Muscle of leg (tissue), 11 donors: ENCODE data around the gene FAM227A. TPM values are rescaled to one million over a fixed set of nuclear protein-coding genes. Genes with fewer than 3 reads are reported as not detected.
"Not testable (repeated sequence)": the region's sequence is repeated elsewhere in the genome, so short reads cannot be mapped to it uniquely, and the experiment has no call there.

ENCODE experiments used
- DNase-seq: peaks from one replicate; pipeline ENCODE4 v3.0.0; 2013
- H3K27ac ChIP-seq: one replicate; pipeline ENCODE4 v1.5.1; 2013; ENCODE audit warnings: mild to moderate bottlenecking, low read length, control low read depth
- H3K27me3 ChIP-seq: one replicate; pipeline ENCODE4 v1.6.1; 2013; ENCODE audit warnings: low read length; ENCODE audit not compliant: control insufficient read depth, insufficient read depth
- H3K36me3 ChIP-seq: one replicate; pipeline ENCODE4 v1.6.1; 2013; ENCODE audit warnings: low read length; ENCODE audit not compliant: control insufficient read depth, insufficient read depth
- H3K4me1 ChIP-seq: one replicate; pipeline ENCODE4 v1.6.1; 2013; ENCODE audit warnings: low read length; ENCODE audit not compliant: control insufficient read depth, insufficient read depth
- H3K4me3 ChIP-seq: one replicate; pipeline ENCODE4 v1.5.1; 2013; ENCODE audit warnings: low read length, control low read depth
- H3K9me3 ChIP-seq: replicated peaks from 2 replicates; pipeline ENCODE4 v1.6.1; 2013; ENCODE audit warnings: low read depth, low read length; ENCODE audit not compliant: control insufficient read depth
- WGBS: methylation state at CpG from one replicate; pipeline ENCODE4 v1.1.5; 2013; ENCODE audit warnings: missing lambda C conversion rate; ENCODE audit not compliant: insufficient coverage; 5-methylcytosine and 5-hydroxymethylcytosine counted together
- polyA plus RNA-seq, 8 donors: library from polyadenylated mRNA; unstranded; fragments of 120-200 nt; gene quantifications; one replicate each; pipeline versions ENCODE4 v1.2.1 to v1.2.3, GENCODE V29; 2013; ENCODE audit warnings: inconsistent platforms in 1 of 8, low replicate concordance in 1 of 8; ENCODE audit not compliant: insufficient read length in 8 of 8, insufficient read depth in 1 of 8
- total RNA-seq: library from RNA; stranded (reverse); fragments of 120-200 nt; gene quantifications from one replicate; pipeline ENCODE4 v1.2.4, GENCODE V29; 2013

The FAM227A gene
- total and polyA plus RNA-seq, 9 donors, result 0.62 to 1.1 (median 0.87) TPM

DNA sequence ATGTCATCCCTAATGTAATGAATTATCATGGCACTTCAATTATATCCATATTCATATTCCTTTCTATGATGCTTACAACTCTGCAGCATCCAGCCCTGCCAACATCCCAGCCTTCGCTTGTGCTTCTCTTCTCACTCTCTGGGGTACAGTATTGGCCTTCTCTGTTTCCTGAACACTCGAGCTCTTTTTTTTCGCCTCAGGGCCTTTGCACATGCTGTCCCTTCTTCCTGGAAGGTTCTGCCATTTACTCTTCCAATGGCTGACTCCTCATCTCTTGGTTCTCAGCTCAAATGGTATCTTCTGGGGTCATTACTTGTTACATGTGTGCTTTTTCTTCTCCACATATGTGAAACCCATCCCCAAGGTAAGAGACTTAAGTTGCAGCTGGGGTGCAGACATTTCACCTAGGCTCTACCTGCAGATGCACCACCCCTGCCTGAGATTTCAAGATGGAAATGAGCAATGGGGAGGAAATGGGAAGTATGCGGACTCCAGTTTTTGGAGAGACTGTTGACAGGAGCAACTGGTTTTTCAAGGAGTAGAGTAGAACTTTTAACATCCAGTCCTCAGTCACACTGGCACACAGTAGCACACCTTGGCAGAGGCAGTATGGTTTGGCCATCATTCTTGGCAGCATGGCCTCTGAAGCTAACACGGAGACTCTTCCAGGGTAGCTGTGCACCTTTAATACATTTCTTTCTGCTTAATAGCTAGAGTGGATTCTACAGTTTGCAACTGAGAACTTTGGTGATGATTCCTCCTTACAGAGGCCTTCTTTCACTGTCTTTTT, 43.8 kb downstream of the FAM227A start:
- H3K27ac ChIP-seq, result no peak overlapping the region
- no peak for DNase-seq
- 88% methylated on average over 3 of the region's 5 CpGs for WGBS

GRCh38 chr22:38611559-38611958, 44.6 kb downstream of the FAM227A start:
- Histone ChIP-seq H3K9me3 (no peaks in the 10 kb centered on the region), H3K36me3 (no peaks in the 10 kb centered on the region), H3K4me3 (no peak overlapping the region), H3K27ac (no peak overlapping the region), H3K4me1 (no peaks in the 10 kb centered on the region), H3K27me3 (no peaks in the 10 kb centered on the region)
- 87% methylated on average over 5 of the region's 5 CpGs for WGBS
- DNase-seq, result no peak

More for the DNA sequence above, 43.8 kb downstream of the FAM227A start:
- H3K4me1 ChIP-seq, result no peaks in the 10 kb centered on the region
- peaks cover under 1% of the 10 kb centered on the region for H3K36me3 ChIP-seq
- no peak overlapping the region for H3K4me3 ChIP-seq
- no peaks in the 10 kb centered on the region for H3K27me3 ChIP-seq
- no peaks in the 10 kb centered on the region for H3K9me3 ChIP-seq

DNA sequence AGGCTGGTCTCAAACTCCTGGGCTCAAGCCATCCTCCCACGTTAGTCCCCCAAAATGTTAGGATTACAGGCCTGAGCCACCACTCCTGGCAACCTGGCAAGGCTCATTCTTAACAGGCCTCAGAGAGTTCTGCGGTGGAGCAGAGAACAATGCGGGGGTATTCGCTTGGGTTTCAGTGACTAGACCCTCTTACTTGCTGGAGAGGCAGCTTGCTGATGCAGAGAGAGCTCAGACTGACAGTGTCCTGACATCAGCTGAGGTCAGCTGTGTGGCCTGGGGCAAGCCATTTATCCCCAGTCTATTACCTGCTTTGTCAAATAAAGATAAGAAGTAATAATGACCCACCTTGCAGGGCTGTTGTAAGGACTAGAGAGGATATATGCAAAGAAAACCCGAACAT, 46.0 kb downstream of the FAM227A start:
- DNase-seq, result no peak
- H3K4me3 ChIP-seq, result no peak overlapping the region
- WGBS, result 91% methylated on average over 4 of the region's 5 CpGs

GRCh38 chr22:38608992-38609750, 47.0 kb downstream of the FAM227A start:
- no peak overlapping the region for H3K4me3 ChIP-seq
- 72% methylated on average over 5 of the region's 13 CpGs for WGBS
- H3K4me1 ChIP-seq, result no peaks in the 10 kb centered on the region
- no peaks in the 10 kb centered on the region for H3K27me3 ChIP-seq
- H3K27ac ChIP-seq, result no peak overlapping the region
- no peaks in the 10 kb centered on the region for H3K9me3 ChIP-seq
- no peak for DNase-seq
- H3K36me3 ChIP-seq, result peaks cover 2% of the 10 kb centered on the region

More for the DNA sequence above, 46.0 kb downstream of the FAM227A start:
- H3K27ac ChIP-seq, result no peak overlapping the region
- no peaks in the 10 kb centered on the region for H3K4me1 ChIP-seq
- no peaks in the 10 kb centered on the region for H3K27me3 ChIP-seq
- H3K9me3 ChIP-seq, result no peaks in the 10 kb centered on the region
- no peaks in the 10 kb centered on the region for H3K36me3 ChIP-seq

- Histone ChIP-seq H3K27me3 (no peaks in the 10 kb centered on the region), H3K4me1 (no peaks in the 10 kb centered on the region), H3K36me3 (peaks cover 2% of the 10 kb centered on the region), H3K9me3 (no peaks in the 10 kb centered on the region), H3K27ac (no peak overlapping the region), H3K4me3 (no peak overlapping the region)
- 75% methylated on average over 1 of the region's 3 CpGs for WGBS
- DNase-seq, result no peak
Measured at GRCh38 chr22:38607680-38608079, 48.5 kb downstream of the FAM227A start.

GRCh38 chr22:38602166-38602565, 54.0 kb downstream of the FAM227A start:
- WGBS, result no CpG with 5 or more reads among the region's 1 CpG
- peaks cover 2% of the 10 kb centered on the region for H3K36me3 ChIP-seq
- H3K4me3 ChIP-seq, result no peak overlapping the region
- no peaks in the 10 kb centered on the region for H3K27me3 ChIP-seq
- H3K4me1 ChIP-seq, result no peaks in the 10 kb centered on the region
- no peak for DNase-seq
- H3K9me3 ChIP-seq, result no peaks in the 10 kb centered on the region
- H3K27ac ChIP-seq, result no peak overlapping the region

- Histone ChIP-seq H3K4me1 (no peaks in the 10 kb centered on the region), H3K27ac (no peak overlapping the region)
- 85% methylated on average over 2 of the region's 2 CpGs for WGBS
Measured at GRCh38 chr22:38601221-38601764, 54.9 kb downstream of the FAM227A start.

GRCh38 chr22:38599466-38599865, 56.7 kb downstream of the FAM227A start:
- WGBS, result 92% methylated on average over 7 of the region's 10 CpGs
- no peak overlapping the region for H3K4me3 ChIP-seq

More at GRCh38 chr22:38601221-38601764, 54.9 kb downstream of the FAM227A start:
- H3K36me3 ChIP-seq, result peaks cover 2% of the 10 kb centered on the region
- no peaks in the 10 kb centered on the region for H3K9me3 ChIP-seq
- H3K4me3 ChIP-seq, result no peak overlapping the region
- no peak for DNase-seq
- H3K27me3 ChIP-seq, result no peaks in the 10 kb centered on the region

DNA sequence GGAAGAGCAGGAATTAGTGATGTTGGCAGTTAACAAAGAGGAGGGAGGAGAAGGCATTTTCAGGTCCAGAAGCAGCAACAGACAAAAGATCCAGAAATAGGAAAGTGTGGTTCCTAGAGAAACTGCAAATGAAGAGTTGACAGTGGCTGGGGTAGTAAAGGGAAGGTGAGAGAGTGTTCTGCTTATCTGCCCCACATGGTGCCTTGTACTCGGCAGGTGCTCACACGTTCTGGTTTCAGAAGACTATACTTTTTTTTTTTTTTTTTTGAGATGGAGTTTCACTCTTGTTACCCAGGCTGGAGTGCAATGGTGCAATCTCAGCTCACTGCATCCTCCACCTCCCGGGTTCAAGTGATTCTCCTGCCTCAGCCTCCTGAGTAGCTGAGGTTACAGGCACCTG, 73.3 kb downstream of the FAM227A start:
- not testable (repeated sequence) for H3K36me3 ChIP-seq, H3K27me3 ChIP-seq, DNase-seq, H3K9me3 ChIP-seq, H3K4me3 ChIP-seq, H3K4me1 ChIP-seq, H3K27ac ChIP-seq
- WGBS, result no CpG with 5 or more reads among the region's 3 CpGs

More at GRCh38 chr22:38599466-38599865, 56.7 kb downstream of the FAM227A start:
- H3K36me3 ChIP-seq, result peaks cover 2% of the 10 kb centered on the region
- DNase-seq, result no peak
- no peaks in the 10 kb centered on the region for H3K9me3 ChIP-seq
- no peaks in the 10 kb centered on the region for H3K27me3 ChIP-seq
- H3K27ac ChIP-seq, result no peak overlapping the region
- H3K4me1 ChIP-seq, result no peaks in the 10 kb centered on the region

GRCh38 chr22:38578505-38578904, 77.7 kb downstream of the FAM227A start:
- Histone ChIP-seq H3K36me3 (no peaks in the 10 kb centered on the region), H3K4me1 (no peaks in the 10 kb centered on the region), H3K27me3 (no peaks in the 10 kb centered on the region), H3K4me3 (no peak overlapping the region), H3K27ac (no peak overlapping the region), H3K9me3 (no peaks in the 10 kb centered on the region)
- WGBS, result 71% methylated on average over 2 of the region's 5 CpGs
- no peak for DNase-seq
